Fibroblast of lung (primary cell): Measurements from ENCODE around the gene NKX6-2. TPM values are rescaled to one million over a fixed set of nuclear protein-coding genes. Genes with fewer than 3 reads are reported as not detected.

ENCODE experiments used
- DNase-seq, 2 donors: peaks; one replicate each; pipeline versions ENCODE4 v3.0.0 to v3.0.0-alpha.2; 2010; ENCODE audit warnings: low read depth in 2 of 2
- H2AFZ ChIP-seq: 2 replicates; pipeline ENCODE4 v1.5.1; 2012; ENCODE audit warnings: low read length, control low read depth, inconsistent platforms
- H3K27ac ChIP-seq: 2 replicates; pipeline ENCODE4 v1.5.1; 2011; ENCODE audit warnings: low read length, control low read depth; ENCODE audit not compliant: insufficient read depth
- H3K27me3 ChIP-seq: 2 replicates; pipeline ENCODE4 v1.5.1; 2011; ENCODE audit warnings: mild to moderate bottlenecking, low read length; ENCODE audit not compliant: control insufficient read depth, insufficient read depth
- H3K36me3 ChIP-seq: 2 replicates; pipeline ENCODE4 v1.5.1; 2011; ENCODE audit warnings: low read length; ENCODE audit not compliant: control insufficient read depth, insufficient read depth
- H3K4me1 ChIP-seq: 2 replicates; pipeline ENCODE4 v1.5.1; 2011; ENCODE audit warnings: low read length; ENCODE audit not compliant: control insufficient read depth, insufficient read depth; ENCODE audit errors: extremely low read depth
- H3K4me2 ChIP-seq: 2 replicates; pipeline ENCODE4 v1.5.1; 2011; ENCODE audit warnings: low read length, control low read depth; ENCODE audit not compliant: insufficient read depth; ENCODE audit errors: extremely low read depth
- H3K4me3 ChIP-seq, 4 experiments: fragments of 200-600 bp in 1 of 4; sonication (generic) in 1 of 4; replicated peaks in 1 of 4; 2 replicates each; pipeline ENCODE4 v1.5.1; 2011 to 2016; ENCODE audit warnings: low read length in 4 of 4, low read depth in 3 of 4, mild to moderate bottlenecking in 3 of 4, control low read depth in 2 of 4, inconsistent platforms in 1 of 4, mixed read lengths in 1 of 4; ENCODE audit not compliant: insufficient read depth in 1 of 4; ENCODE audit errors: control extremely low read depth in 1 of 4
- H3K79me2 ChIP-seq: 2 replicates; pipeline ENCODE4 v1.5.1; 2012; ENCODE audit warnings: mild to moderate bottlenecking, low read length, inconsistent platforms; ENCODE audit not compliant: control insufficient read depth, insufficient read depth
- H3K9ac ChIP-seq: 2 replicates; pipeline ENCODE4 v1.5.1; 2011; ENCODE audit warnings: mild to moderate bottlenecking, low read length, control low read depth; ENCODE audit not compliant: insufficient read depth
- H3K9me3 ChIP-seq: 2 replicates; pipeline ENCODE4 v1.5.1; 2012; ENCODE audit warnings: low read depth, low read length; ENCODE audit not compliant: control insufficient read depth, insufficient read depth
- H4K20me1 ChIP-seq: 2 replicates; pipeline ENCODE4 v1.5.1; 2011; ENCODE audit warnings: low read length; ENCODE audit not compliant: control insufficient read depth, insufficient read depth; ENCODE audit errors: extremely low read depth
- EZH2 ChIP-seq: IDR thresholded peaks from 2 replicates; pipeline ENCODE4 v1.5.1; 2012; ENCODE audit warnings: low read length, control low read depth, mild to moderate bottlenecking; ENCODE audit errors: missing control alignments
- polyA plus RNA-seq, 2 donors: library from polyadenylated mRNA; depleted of rRNA in 1 of 2; stranded (reverse) in 1 of 2; unstranded in 1 of 2; fragments of >200 nt; gene quantifications; 2 replicates each; pipeline ENCODE4 v1.2.1, GENCODE V29; 2011 to 2012; ENCODE audit warnings: missing spikeins in 1 of 2
- total RNA-seq: library from RNA; depleted of rRNA; stranded (reverse); fragments of >200 nt; gene quantifications from 2 replicates; pipeline ENCODE4 v1.2.1, GENCODE V29; 2014
- TF ChIP-seq, protein P1 (sequence below), 2 donors: IDR thresholded peaks in 1 of 2; conservative IDR thresholded peaks in 1 of 2; 1 replicate in 1 of 2; 2 replicates in 1 of 2; pipeline ENCODE4 v1.5.1; 2011 to 2012; ENCODE audit warnings: low read length in 2 of 2, control low read depth in 1 of 2, inconsistent platforms in 1 of 2, low read depth in 1 of 2, mild to moderate bottlenecking in 1 of 2

NKX6-2 gene
- total and polyA plus RNA-seq, 2 donors (not counting 1 experiment from before 2014, with no cell fraction given): not detected

- no peak overlapping the region for H3K4me2 ChIP-seq
- no peak overlapping the region for H3K27ac ChIP-seq
- no peaks in the 10 kb centered on the region for H4K20me1 ChIP-seq
- H3K27me3 ChIP-seq: no peaks in the 10 kb centered on the region
- no peaks in the 10 kb centered on the region for H3K79me2 ChIP-seq
- TF ChIP-seq, protein P1, sequence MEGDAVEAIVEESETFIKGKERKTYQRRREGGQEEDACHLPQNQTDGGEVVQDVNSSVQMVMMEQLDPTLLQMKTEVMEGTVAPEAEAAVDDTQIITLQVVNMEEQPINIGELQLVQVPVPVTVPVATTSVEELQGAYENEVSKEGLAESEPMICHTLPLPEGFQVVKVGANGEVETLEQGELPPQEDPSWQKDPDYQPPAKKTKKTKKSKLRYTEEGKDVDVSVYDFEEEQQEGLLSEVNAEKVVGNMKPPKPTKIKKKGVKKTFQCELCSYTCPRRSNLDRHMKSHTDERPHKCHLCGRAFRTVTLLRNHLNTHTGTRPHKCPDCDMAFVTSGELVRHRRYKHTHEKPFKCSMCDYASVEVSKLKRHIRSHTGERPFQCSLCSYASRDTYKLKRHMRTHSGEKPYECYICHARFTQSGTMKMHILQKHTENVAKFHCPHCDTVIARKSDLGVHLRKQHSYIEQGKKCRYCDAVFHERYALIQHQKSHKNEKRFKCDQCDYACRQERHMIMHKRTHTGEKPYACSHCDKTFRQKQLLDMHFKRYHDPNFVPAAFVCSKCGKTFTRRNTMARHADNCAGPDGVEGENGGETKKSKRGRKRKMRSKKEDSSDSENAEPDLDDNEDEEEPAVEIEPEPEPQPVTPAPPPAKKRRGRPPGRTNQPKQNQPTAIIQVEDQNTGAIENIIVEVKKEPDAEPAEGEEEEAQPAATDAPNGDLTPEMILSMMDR (conservative IDR thresholded peaks at IDR 0.05 in 1 of 2, IDR thresholded peaks at IDR 0.05 in 1 of 2; ENCODE audit: low read depth in 1 of 2, low read length in 2 of 2): no peak
- TF ChIP-seq EZH2: no peak
- H3K4me3 ChIP-seq: no peak overlapping the region
- H3K9me3 ChIP-seq: no peaks in the 10 kb centered on the region
- no peaks in the 10 kb centered on the region for H3K36me3 ChIP-seq
- no peak overlapping the region for H3K9ac ChIP-seq
- no peaks in the 10 kb centered on the region for H3K4me1 ChIP-seq
- H2AFZ ChIP-seq: no peak overlapping the region
- DNase-seq: no peak
Measured at GRCh38 chr10:132814469-132814856, 28.5 kb upstream of the NKX6-2 start.

- no peaks in the 10 kb centered on the region for H3K27me3 ChIP-seq
- H2AFZ ChIP-seq: no peak overlapping the region
- no peak overlapping the region for H3K27ac ChIP-seq
- H3K4me2 ChIP-seq: no peak overlapping the region
- no peak overlapping the region for H3K4me3 ChIP-seq
- H3K4me1 ChIP-seq: no peaks in the 10 kb centered on the region
- H3K36me3 ChIP-seq: no peaks in the 10 kb centered on the region
- no peaks in the 10 kb centered on the region for H4K20me1 ChIP-seq
- TF ChIP-seq, protein P1 (conservative IDR thresholded peaks at IDR 0.05 in 1 of 2, IDR thresholded peaks at IDR 0.05 in 1 of 2; ENCODE audit: low read depth in 1 of 2, low read length in 2 of 2): no peak
- TF ChIP-seq EZH2: no peak
- H3K79me2 ChIP-seq: no peaks in the 10 kb centered on the region
- H3K9ac ChIP-seq: no peak overlapping the region
- H3K9me3 ChIP-seq: no peaks in the 10 kb centered on the region
- DNase-seq: no peak
Measured at GRCh38 chr10:132813560-132814468, 27.9 kb upstream of the NKX6-2 start.

DNA sequence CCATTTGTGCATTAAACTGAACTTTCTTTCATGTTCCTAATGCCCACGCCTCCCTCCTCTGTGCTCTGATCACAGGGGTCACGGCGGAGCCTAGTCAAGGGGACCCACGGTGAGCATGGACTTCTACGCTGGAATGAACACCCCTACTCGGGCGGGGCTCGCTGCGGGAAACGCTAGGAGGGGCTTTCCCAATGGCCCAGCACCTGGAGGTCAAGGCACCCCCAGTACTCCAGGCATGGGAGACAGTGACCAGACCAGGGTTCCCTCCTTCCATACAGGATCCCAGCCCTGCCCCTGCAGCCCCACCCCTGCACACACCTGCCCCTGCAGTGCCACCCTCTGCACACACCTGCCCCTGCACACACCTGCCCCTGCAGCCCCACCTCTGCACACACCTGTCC is 27.1 kb upstream of the NKX6-2 start:
- H3K27me3 ChIP-seq: no peaks in the 10 kb centered on the region
- no peak overlapping the region for H3K9ac ChIP-seq
- no peak overlapping the region for H2AFZ ChIP-seq
- no peaks in the 10 kb centered on the region for H3K4me1 ChIP-seq
- no peak for TF ChIP-seq EZH2
- TF ChIP-seq, protein P1 (conservative IDR thresholded peaks at IDR 0.05 in 1 of 2, IDR thresholded peaks at IDR 0.05 in 1 of 2; ENCODE audit: low read depth in 1 of 2, low read length in 2 of 2): no peak
- no peak for DNase-seq
- no peaks in the 10 kb centered on the region for H3K36me3 ChIP-seq
- H3K9me3 ChIP-seq: no peaks in the 10 kb centered on the region
- no peak overlapping the region for H3K4me2 ChIP-seq
- no peaks in the 10 kb centered on the region for H3K79me2 ChIP-seq
- H3K27ac ChIP-seq: no peak overlapping the region
- no peaks in the 10 kb centered on the region for H4K20me1 ChIP-seq
- H3K4me3 ChIP-seq: no peak overlapping the region
